ENCODE data around the gene ZNF653. TPM values are rescaled to one million over a fixed set of nuclear protein-coding genes. Genes with fewer than 3 reads are reported as not detected.

ZNF653 gene
- total RNA-seq, 4 donors from 2014 or later = 8.6 to 33.7 (median 23.3) TPM

- Histone ChIP-seq H3K27ac (peak overlapping the region in 1 of 4 donors; percentile 81), H3K9me3 (no peaks in the 10 kb centered on the region), H3K36me3 (no peaks in the 10 kb centered on the region), H3K4me3 (no peak overlapping the region), H3K4me1 (peaks cover 0 to 19% (median 0%) of the 10 kb centered on the region in 4 donors), H3K27me3 (no peaks in the 10 kb centered on the region)
- TF ChIP-seq POLR2A (IDR thresholded peaks at IDR 0.05) = no peak
- no peak for TF ChIP-seq CTCF (IDR thresholded peaks at IDR 0.05)
- DNase-seq = no peak
Measured at GRCh38 chr19:11534538-11534937, 28.9 kb upstream of the ZNF653 start.

- H3K27ac ChIP-seq = peak overlapping the region in 1 of 4 donors; percentile 19
- TF ChIP-seq CTCF (IDR thresholded peaks at IDR 0.05) = peak in 3 of 6 experiments; percentile 6 to 15 (median 9)
- TF ChIP-seq POLR2A (IDR thresholded peaks at IDR 0.05) = no peak
- H3K9me3 ChIP-seq = no peaks in the 10 kb centered on the region
- H3K36me3 ChIP-seq = no peaks in the 10 kb centered on the region
- H3K4me1 ChIP-seq = peaks cover 0 to 21% (median 3%) of the 10 kb centered on the region in 4 donors
- H3K4me3 ChIP-seq = no peak overlapping the region
- DNase-seq = peak; percentile 28 to 74 (median 71)
- no peaks in the 10 kb centered on the region for H3K27me3 ChIP-seq
Measured at GRCh38 chr19:11530432-11530831, 24.8 kb upstream of the ZNF653 start.

GRCh38 chr19:11528551-11529341 lies 23.1 kb upstream of the ZNF653 start, which contains the start of gene ECSIT:
Gene ECSIT (minus strand): TSS chr19:11529134. CDS start chr19:11519170, 9,964 bp downstream.
- peak; percentile 96 to 99 (median 98) for DNase-seq
- Histone ChIP-seq H3K27me3 (no peaks in the 10 kb centered on the region), H3K4me3 (peak within 1 kb of the TSS; percentile 63 to 95 (median 92)), H3K36me3 (peaks cover 0 to 6% (median 0%) of the 10 kb centered on the region in 3 donors), H3K4me1 (peaks cover 0 to 19% (median 3%) of the 10 kb centered on the region in 4 donors), H3K27ac (peak within 1 kb of the TSS; percentile 79 to 95 (median 90)), H3K9me3 (no peaks in the 10 kb centered on the region)
- TF ChIP-seq POLR2A (IDR thresholded peaks at IDR 0.05) (peak in 1 of 2 donors; percentile 58), CTCF (IDR thresholded peaks at IDR 0.05) (no peak)

GRCh38 chr19:11519138-11519537 lies 13.5 kb upstream of the ZNF653 start:
- no peaks in the 10 kb centered on the region for H3K4me1 ChIP-seq
- DNase-seq = no peak
- no peak overlapping the region for H3K27ac ChIP-seq
- H3K27me3 ChIP-seq = no peaks in the 10 kb centered on the region
- no peaks in the 10 kb centered on the region for H3K9me3 ChIP-seq
- peaks cover 0 to 58% (median 0%) of the 10 kb centered on the region in 3 donors for H3K36me3 ChIP-seq
- TF ChIP-seq POLR2A (IDR thresholded peaks at IDR 0.05) (no peak), CTCF (IDR thresholded peaks at IDR 0.05) (no peak)
- H3K4me3 ChIP-seq = no peak overlapping the region

GRCh38 chr19:11513946-11514345 lies 8.3 kb upstream of the ZNF653 start:
- peaks cover 0 to 66% (median 0%) of the 10 kb centered on the region in 3 donors for H3K36me3 ChIP-seq
- no peaks in the 10 kb centered on the region for H3K27me3 ChIP-seq
- no peaks in the 10 kb centered on the region for H3K9me3 ChIP-seq
- H3K4me1 ChIP-seq = no peaks in the 10 kb centered on the region
- no peak for TF ChIP-seq CTCF (IDR thresholded peaks at IDR 0.05)
- TF ChIP-seq POLR2A (IDR thresholded peaks at IDR 0.05) = no peak
- DNase-seq = no peak
- no peak overlapping the region for H3K27ac ChIP-seq
- H3K4me3 ChIP-seq = no peak overlapping the region

Measured in Peyer's patch (tissue), 4 donors.